IgD-negative memory B cell (primary cell): ENCODE data around the gene TMPRSS9. TPM values are rescaled to one million over a fixed set of nuclear protein-coding genes. Genes with fewer than 3 reads are reported as not detected.

ENCODE experiments used
- polyA plus RNA-seq: library from polyadenylated mRNA; unstranded; fragments of 300-500 nt; fragmentation: Illumina TruSeq; gene quantifications from one replicate; pipeline ENCODE4 v1.2.3, GENCODE V29; 2021

The TMPRSS9 gene
- polyA plus RNA-seq, 1 donor from 2014 or later = not detected

Other genes with a start within 250 kb of the TMPRSS9 start
- gene AP3D1, start 208.7 kb upstream of the TMPRSS9 start, polyA plus RNA-seq = 23.7 TPM
- gene DOT1L, start 196.3 kb upstream of the TMPRSS9 start, polyA plus RNA-seq = 2.7 TPM
- gene PLEKHJ1, start 123.9 kb upstream of the TMPRSS9 start, polyA plus RNA-seq = 163 TPM
- 37.8 TPM for gene SF3A2, start 123.4 kb upstream of the TMPRSS9 start, polyA plus RNA-seq
- 0.15 TPM for gene AMH, start 110.9 kb upstream of the TMPRSS9 start, polyA plus RNA-seq
- gene JSRP1, start 103.8 kb upstream of the TMPRSS9 start, polyA plus RNA-seq = 4.3 TPM
- gene PEAK3, start 78.1 kb upstream of the TMPRSS9 start, polyA plus RNA-seq = 0.26 TPM
- 14.7 TPM for gene LINGO3, start 52.1 kb upstream of the TMPRSS9 start, polyA plus RNA-seq
- 308 TPM for gene LSM7, start 31.7 kb upstream of the TMPRSS9 start, polyA plus RNA-seq
- 20.8 TPM for gene SPPL2B, start 31.6 kb upstream of the TMPRSS9 start, polyA plus RNA-seq
- 69.1 TPM for gene TIMM13, start 67.3 kb downstream of the TMPRSS9 start, polyA plus RNA-seq
- 4.6 TPM for gene LMNB2, start 96.7 kb downstream of the TMPRSS9 start, polyA plus RNA-seq
- 98.0 TPM for gene GADD45B, start 115.9 kb downstream of the TMPRSS9 start, polyA plus RNA-seq